Measurements from ENCODE around the gene KDM5B. TPM values are rescaled to one million over a fixed set of nuclear protein-coding genes. Genes with fewer than 3 reads are reported as not detected.

The KDM5B gene
- total and polyA plus RNA-seq, 2 experiments from 2014 or later, result 87.9 to 110 TPM

GRCh38 chr1:202701200-202701599 lies 107.0 kb downstream of the KDM5B start:
- no peaks in the 10 kb centered on the region for H3K9me2 ChIP-seq (replicated peaks; ENCODE audit: insufficient read depth)
- no peaks in the 10 kb centered on the region for H4K20me1 ChIP-seq (ENCODE audit: insufficient read depth, poor library complexity, severe bottlenecking)
- 96% methylated on average over 3 of the region's 3 CpGs for WGBS (ENCODE audit: low lambda C conversion rate, missing lambda C conversion rate)
- H3K36me3 ChIP-seq (replicated peaks; ENCODE audit: insufficient read depth, low read depth), result no peaks in the 10 kb centered on the region
- H3K27me3 ChIP-seq, result peaks cover 34% of the 10 kb centered on the region
- H3K9me3 ChIP-seq (ENCODE audit: low read depth), result no peaks in the 10 kb centered on the region
- no peak overlapping the region for H3K4me2 ChIP-seq
- no peak overlapping the region for H2AFZ ChIP-seq
- H3K27ac ChIP-seq, result no peak overlapping the region
- TF ChIP-seq CTCF (IDR thresholded peaks at IDR 0.05; ENCODE audit: poor library complexity) (no peak), EZH2phosphoT487 (IDR thresholded peaks at IDR 0.05; ENCODE audit: low read depth, severe bottlenecking, unreplicated experiment) (no peak), EZH2 (IDR thresholded peaks at IDR 0.05; ENCODE audit: borderline replicate concordance) (no peak)
- H3K79me2 ChIP-seq, result no peaks in the 10 kb centered on the region
- H3K4me1 ChIP-seq (ENCODE audit: insufficient read depth), result no peaks in the 10 kb centered on the region
- no peak overlapping the region for H3K4me3 ChIP-seq
- no peak for DNase-seq (ENCODE audit: low spot score)

- H2AFZ ChIP-seq, result no peak overlapping the region
- no peak for DNase-seq (ENCODE audit: low spot score)
- H3K9me2 ChIP-seq (replicated peaks; ENCODE audit: insufficient read depth), result no peaks in the 10 kb centered on the region
- H3K27me3 ChIP-seq, result peaks cover 35% of the 10 kb centered on the region
- H3K4me2 ChIP-seq, result no peak overlapping the region
- TF ChIP-seq CTCF (IDR thresholded peaks at IDR 0.05; ENCODE audit: poor library complexity) (no peak), EZH2phosphoT487 (IDR thresholded peaks at IDR 0.05; ENCODE audit: low read depth, severe bottlenecking, unreplicated experiment) (no peak), EZH2 (IDR thresholded peaks at IDR 0.05; ENCODE audit: borderline replicate concordance) (no peak)
- no peaks in the 10 kb centered on the region for H3K36me3 ChIP-seq (replicated peaks; ENCODE audit: insufficient read depth, low read depth)
- H4K20me1 ChIP-seq (ENCODE audit: insufficient read depth, poor library complexity, severe bottlenecking), result no peaks in the 10 kb centered on the region
- H3K79me2 ChIP-seq, result no peaks in the 10 kb centered on the region
- no peak overlapping the region for H3K4me3 ChIP-seq
- 81% methylated on average over 5 of the region's 5 CpGs for WGBS (ENCODE audit: low lambda C conversion rate, missing lambda C conversion rate)
- H3K4me1 ChIP-seq (ENCODE audit: insufficient read depth), result no peaks in the 10 kb centered on the region
- no peaks in the 10 kb centered on the region for H3K9me3 ChIP-seq (ENCODE audit: low read depth)
- H3K27ac ChIP-seq, result no peak overlapping the region
Measured at GRCh38 chr1:202700061-202700460, 108.2 kb downstream of the KDM5B start.

- 86% methylated on average over 8 of the region's 8 CpGs for WGBS (ENCODE audit: low lambda C conversion rate, missing lambda C conversion rate)
- no peaks in the 10 kb centered on the region for H3K9me2 ChIP-seq (replicated peaks; ENCODE audit: insufficient read depth)
- peaks cover 25% of the 10 kb centered on the region for H3K27me3 ChIP-seq
- H4K20me1 ChIP-seq (ENCODE audit: insufficient read depth, poor library complexity, severe bottlenecking), result no peaks in the 10 kb centered on the region
- H3K4me3 ChIP-seq, result no peak overlapping the region
- H3K4me1 ChIP-seq (ENCODE audit: insufficient read depth), result no peaks in the 10 kb centered on the region
- no peak overlapping the region for H2AFZ ChIP-seq
- H3K36me3 ChIP-seq (replicated peaks; ENCODE audit: insufficient read depth, low read depth), result no peaks in the 10 kb centered on the region
- no peaks in the 10 kb centered on the region for H3K79me2 ChIP-seq
- no peak overlapping the region for H3K27ac ChIP-seq
- no peak overlapping the region for H3K4me2 ChIP-seq
- H3K9me3 ChIP-seq (ENCODE audit: low read depth), result no peaks in the 10 kb centered on the region
- no peak for TF ChIP-seq EZH2 (IDR thresholded peaks at IDR 0.05; ENCODE audit: borderline replicate concordance)
- TF ChIP-seq CTCF (IDR thresholded peaks at IDR 0.05; ENCODE audit: poor library complexity), result no peak
- TF ChIP-seq EZH2phosphoT487 (IDR thresholded peaks at IDR 0.05; ENCODE audit: low read depth, severe bottlenecking, unreplicated experiment), result no peak
- DNase-seq (ENCODE audit: low spot score), result no peak
Measured at GRCh38 chr1:202698276-202698675, 109.9 kb downstream of the KDM5B start.

- Histone ChIP-seq H3K4me3 (no peak overlapping the region), H3K27me3 (peaks cover 24% of the 10 kb centered on the region), H3K4me2 (no peak overlapping the region), H3K9me2 (replicated peaks; ENCODE audit: insufficient read depth) (no peaks in the 10 kb centered on the region), H3K9me3 (ENCODE audit: low read depth) (no peaks in the 10 kb centered on the region), H3K27ac (no peak overlapping the region), H3K79me2 (no peaks in the 10 kb centered on the region), H4K20me1 (ENCODE audit: insufficient read depth, poor library complexity, severe bottlenecking) (no peaks in the 10 kb centered on the region), H3K36me3 (replicated peaks; ENCODE audit: insufficient read depth, low read depth) (no peaks in the 10 kb centered on the region), H3K4me1 (ENCODE audit: insufficient read depth) (no peaks in the 10 kb centered on the region), H2AFZ (no peak overlapping the region)
- no peak for DNase-seq (ENCODE audit: low spot score)
- TF ChIP-seq EZH2phosphoT487 (IDR thresholded peaks at IDR 0.05; ENCODE audit: low read depth, severe bottlenecking, unreplicated experiment) (no peak), EZH2 (IDR thresholded peaks at IDR 0.05; ENCODE audit: borderline replicate concordance) (no peak), CTCF (IDR thresholded peaks at IDR 0.05; ENCODE audit: poor library complexity) (no peak)
- 75% methylated on average over 6 of the region's 6 CpGs for WGBS (ENCODE audit: low lambda C conversion rate, missing lambda C conversion rate)
Measured at GRCh38 chr1:202697038-202697437, 111.2 kb downstream of the KDM5B start.

Data from hepatocyte (in vitro differentiated cells).